Measurements from ENCODE around the gene MYO3B. TPM values are rescaled to one million over a fixed set of nuclear protein-coding genes. Genes with fewer than 3 reads are reported as not detected.

The MYO3B gene
- total RNA-seq, 1 experiment from 2014 or later = 0.50 TPM

DNA sequence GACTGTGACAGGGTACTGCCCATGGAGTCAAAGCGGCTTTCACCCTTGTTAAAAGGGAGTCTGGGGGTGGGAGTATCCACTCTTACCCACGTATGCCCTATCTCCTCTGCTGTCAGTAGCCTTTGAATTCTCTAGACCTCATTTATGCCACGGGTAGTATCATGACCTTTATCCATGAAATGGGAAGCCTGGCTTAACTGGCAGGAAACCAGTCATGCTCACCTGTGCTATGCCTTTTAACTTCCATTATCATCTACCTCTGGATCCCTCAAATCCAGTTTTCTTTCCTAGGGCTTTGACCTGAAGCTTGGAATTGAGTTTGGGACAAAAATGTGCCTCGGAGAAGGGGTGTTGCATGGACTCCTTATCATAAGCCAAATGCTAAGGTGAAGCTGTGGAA is 30.0 kb downstream of the MYO3B start:
- peaks cover 55% of the 10 kb centered on the region for H3K36me3 Mint-ChIP-seq
- ATAC-seq (no peak), DNase-seq (ENCODE audit: low spot score) (no peak)
- no peak overlapping the region for H3K4me3 Mint-ChIP-seq
- peaks cover 15% of the 10 kb centered on the region for H3K4me1 Mint-ChIP-seq
- TF ChIP-seq TEAD1 (CRISPR knock-in tag; IDR thresholded peaks at IDR 0.05) (no peak), TP53 (CRISPR knock-in tag; IDR thresholded peaks at IDR 0.05) (no peak), FOXP1 (CRISPR knock-in tag; IDR thresholded peaks at IDR 0.05; ENCODE audit: borderline replicate concordance) (no peak), ZNF138 (CRISPR knock-in tag; conservative IDR thresholded peaks at IDR 0.05) (no peak), GRHL2 (CRISPR knock-in tag; IDR thresholded peaks at IDR 0.05; ENCODE audit: insufficient replicate concordance, severe bottlenecking) (no peak), NR1H2 (CRISPR knock-in tag; IDR thresholded peaks at IDR 0.05) (no peak), ZNF416 (CRISPR knock-in tag; IDR thresholded peaks at IDR 0.05) (no peak), PRRX2 (CRISPR knock-in tag; IDR thresholded peaks at IDR 0.05) (no peak), GTF2I (CRISPR knock-in tag; conservative IDR thresholded peaks at IDR 0.05) (no peak), ZNF317 (CRISPR knock-in tag; IDR thresholded peaks at IDR 0.05; ENCODE audit: borderline replicate concordance, low read depth) (no peak), ZBTB21 (CRISPR knock-in tag; IDR thresholded peaks at IDR 0.05; ENCODE audit: borderline replicate concordance) (no peak), ETV6 (CRISPR knock-in tag; IDR thresholded peaks at IDR 0.05) (no peak)
- TF ChIP-seq, protein P1, sequence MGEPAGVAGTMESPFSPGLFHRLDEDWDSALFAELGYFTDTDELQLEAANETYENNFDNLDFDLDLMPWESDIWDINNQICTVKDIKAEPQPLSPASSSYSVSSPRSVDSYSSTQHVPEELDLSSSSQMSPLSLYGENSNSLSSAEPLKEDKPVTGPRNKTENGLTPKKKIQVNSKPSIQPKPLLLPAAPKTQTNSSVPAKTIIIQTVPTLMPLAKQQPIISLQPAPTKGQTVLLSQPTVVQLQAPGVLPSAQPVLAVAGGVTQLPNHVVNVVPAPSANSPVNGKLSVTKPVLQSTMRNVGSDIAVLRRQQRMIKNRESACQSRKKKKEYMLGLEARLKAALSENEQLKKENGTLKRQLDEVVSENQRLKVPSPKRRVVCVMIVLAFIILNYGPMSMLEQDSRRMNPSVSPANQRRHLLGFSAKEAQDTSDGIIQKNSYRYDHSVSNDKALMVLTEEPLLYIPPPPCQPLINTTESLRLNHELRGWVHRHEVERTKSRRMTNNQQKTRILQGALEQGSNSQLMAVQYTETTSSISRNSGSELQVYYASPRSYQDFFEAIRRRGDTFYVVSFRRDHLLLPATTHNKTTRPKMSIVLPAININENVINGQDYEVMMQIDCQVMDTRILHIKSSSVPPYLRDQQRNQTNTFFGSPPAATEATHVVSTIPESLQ (CRISPR knock-in tag; IDR thresholded peaks at IDR 0.05) = no peak
- TF ChIP-seq, protein P2, sequence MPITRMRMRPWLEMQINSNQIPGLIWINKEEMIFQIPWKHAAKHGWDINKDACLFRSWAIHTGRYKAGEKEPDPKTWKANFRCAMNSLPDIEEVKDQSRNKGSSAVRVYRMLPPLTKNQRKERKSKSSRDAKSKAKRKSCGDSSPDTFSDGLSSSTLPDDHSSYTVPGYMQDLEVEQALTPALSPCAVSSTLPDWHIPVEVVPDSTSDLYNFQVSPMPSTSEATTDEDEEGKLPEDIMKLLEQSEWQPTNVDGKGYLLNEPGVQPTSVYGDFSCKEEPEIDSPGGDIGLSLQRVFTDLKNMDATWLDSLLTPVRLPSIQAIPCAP (CRISPR knock-in tag; IDR thresholded peaks at IDR 0.05) = no peak
- TF ChIP-seq, protein P3, sequence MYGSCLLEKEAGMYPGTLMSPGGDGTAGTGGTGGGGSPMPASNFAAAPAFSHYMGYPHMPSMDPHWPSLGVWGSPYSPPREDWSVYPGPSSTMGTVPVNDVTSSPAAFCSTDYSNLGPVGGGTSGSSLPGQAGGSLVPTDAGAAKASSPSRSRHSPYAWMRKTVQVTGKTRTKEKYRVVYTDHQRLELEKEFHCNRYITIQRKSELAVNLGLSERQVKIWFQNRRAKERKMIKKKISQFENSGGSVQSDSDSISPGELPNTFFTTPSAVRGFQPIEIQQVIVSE (CRISPR knock-in tag; IDR thresholded peaks at IDR 0.05; ENCODE audit: borderline replicate concordance) = no peak
- TF ChIP-seq, protein P4, sequence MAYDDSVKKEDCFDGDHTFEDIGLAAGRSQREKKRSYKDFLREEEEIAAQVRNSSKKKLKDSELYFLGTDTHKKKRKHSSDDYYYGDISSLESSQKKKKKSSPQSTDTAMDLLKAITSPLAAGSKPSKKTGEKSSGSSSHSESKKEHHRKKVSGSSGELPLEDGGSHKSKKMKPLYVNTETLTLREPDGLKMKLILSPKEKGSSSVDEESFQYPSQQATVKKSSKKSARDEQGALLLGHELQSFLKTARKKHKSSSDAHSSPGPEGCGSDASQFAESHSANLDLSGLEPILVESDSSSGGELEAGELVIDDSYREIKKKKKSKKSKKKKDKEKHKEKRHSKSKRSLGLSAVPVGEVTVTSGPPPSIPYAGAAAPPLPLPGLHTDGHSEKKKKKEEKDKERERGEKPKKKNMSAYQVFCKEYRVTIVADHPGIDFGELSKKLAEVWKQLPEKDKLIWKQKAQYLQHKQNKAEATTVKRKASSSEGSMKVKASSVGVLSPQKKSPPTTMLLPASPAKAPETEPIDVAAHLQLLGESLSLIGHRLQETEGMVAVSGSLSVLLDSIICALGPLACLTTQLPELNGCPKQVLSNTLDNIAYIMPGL (CRISPR knock-in tag; IDR thresholded peaks at IDR 0.05) = no peak
- ChIA-PET POLR2A (no interaction called here), CTCF (no interaction called here)
- peaks cover 6% of the 10 kb centered on the region for H3K27me3 Mint-ChIP-seq (ENCODE audit: low read depth)
- peaks cover 49% of the 10 kb centered on the region for H3K9me3 Mint-ChIP-seq
- H3K27ac Mint-ChIP-seq = no peak overlapping the region

DNA sequence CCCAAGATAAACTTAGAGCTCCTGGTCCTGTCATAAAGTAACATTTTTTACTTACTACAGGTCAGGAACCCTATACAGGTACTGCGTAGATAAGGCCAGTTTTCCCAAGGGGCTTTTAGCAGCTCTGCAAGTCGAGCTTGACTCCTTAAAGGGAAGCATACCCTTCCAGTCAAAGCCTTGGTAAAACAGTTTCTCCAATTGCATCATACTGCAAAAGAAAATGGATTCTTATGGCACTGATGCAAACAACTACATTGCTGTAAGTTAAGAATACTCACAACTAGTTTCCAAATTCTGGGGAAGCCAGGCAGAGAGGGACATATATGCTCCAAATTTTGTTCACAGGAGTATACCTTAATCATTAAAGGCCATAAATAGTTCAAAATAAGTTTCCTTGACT is 31.0 kb downstream of the MYO3B start:
- Mint-ChIP-seq H3K4me1 (peaks cover 25% of the 10 kb centered on the region), H3K27ac (no peak overlapping the region), H3K9me3 (peaks cover 49% of the 10 kb centered on the region), H3K36me3 (peaks cover 55% of the 10 kb centered on the region), H3K4me3 (no peak overlapping the region), H3K27me3 (ENCODE audit: low read depth) (peaks cover 6% of the 10 kb centered on the region)
- ATAC-seq = no peak
- ChIA-PET CTCF (no interaction called here), POLR2A (no interaction called here)
- DNase-seq (ENCODE audit: low spot score) = no peak
- TF ChIP-seq, protein P5, sequence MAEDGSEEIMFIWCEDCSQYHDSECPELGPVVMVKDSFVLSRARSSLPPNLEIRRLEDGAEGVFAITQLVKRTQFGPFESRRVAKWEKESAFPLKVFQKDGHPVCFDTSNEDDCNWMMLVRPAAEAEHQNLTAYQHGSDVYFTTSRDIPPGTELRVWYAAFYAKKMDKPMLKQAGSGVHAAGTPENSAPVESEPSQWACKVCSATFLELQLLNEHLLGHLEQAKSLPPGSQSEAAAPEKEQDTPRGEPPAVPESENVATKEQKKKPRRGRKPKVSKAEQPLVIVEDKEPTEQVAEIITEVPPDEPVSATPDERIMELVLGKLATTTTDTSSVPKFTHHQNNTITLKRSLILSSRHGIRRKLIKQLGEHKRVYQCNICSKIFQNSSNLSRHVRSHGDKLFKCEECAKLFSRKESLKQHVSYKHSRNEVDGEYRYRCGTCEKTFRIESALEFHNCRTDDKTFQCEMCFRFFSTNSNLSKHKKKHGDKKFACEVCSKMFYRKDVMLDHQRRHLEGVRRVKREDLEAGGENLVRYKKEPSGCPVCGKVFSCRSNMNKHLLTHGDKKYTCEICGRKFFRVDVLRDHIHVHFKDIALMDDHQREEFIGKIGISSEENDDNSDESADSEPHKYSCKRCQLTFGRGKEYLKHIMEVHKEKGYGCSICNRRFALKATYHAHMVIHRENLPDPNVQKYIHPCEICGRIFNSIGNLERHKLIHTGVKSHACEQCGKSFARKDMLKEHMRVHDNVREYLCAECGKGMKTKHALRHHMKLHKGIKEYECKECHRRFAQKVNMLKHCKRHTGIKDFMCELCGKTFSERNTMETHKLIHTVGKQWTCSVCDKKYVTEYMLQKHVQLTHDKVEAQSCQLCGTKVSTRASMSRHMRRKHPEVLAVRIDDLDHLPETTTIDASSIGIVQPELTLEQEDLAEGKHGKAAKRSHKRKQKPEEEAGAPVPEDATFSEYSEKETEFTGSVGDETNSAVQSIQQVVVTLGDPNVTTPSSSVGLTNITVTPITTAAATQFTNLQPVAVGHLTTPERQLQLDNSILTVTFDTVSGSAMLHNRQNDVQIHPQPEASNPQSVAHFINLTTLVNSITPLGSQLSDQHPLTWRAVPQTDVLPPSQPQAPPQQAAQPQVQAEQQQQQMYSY (CRISPR knock-in tag; IDR thresholded peaks at IDR 0.05) = no peak
- TF ChIP-seq, protein P6, sequence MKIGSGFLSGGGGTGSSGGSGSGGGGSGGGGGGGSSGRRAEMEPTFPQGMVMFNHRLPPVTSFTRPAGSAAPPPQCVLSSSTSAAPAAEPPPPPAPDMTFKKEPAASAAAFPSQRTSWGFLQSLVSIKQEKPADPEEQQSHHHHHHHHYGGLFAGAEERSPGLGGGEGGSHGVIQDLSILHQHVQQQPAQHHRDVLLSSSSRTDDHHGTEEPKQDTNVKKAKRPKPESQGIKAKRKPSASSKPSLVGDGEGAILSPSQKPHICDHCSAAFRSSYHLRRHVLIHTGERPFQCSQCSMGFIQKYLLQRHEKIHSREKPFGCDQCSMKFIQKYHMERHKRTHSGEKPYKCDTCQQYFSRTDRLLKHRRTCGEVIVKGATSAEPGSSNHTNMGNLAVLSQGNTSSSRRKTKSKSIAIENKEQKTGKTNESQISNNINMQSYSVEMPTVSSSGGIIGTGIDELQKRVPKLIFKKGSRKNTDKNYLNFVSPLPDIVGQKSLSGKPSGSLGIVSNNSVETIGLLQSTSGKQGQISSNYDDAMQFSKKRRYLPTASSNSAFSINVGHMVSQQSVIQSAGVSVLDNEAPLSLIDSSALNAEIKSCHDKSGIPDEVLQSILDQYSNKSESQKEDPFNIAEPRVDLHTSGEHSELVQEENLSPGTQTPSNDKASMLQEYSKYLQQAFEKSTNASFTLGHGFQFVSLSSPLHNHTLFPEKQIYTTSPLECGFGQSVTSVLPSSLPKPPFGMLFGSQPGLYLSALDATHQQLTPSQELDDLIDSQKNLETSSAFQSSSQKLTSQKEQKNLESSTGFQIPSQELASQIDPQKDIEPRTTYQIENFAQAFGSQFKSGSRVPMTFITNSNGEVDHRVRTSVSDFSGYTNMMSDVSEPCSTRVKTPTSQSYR (CRISPR knock-in tag; IDR thresholded peaks at IDR 0.05) = no peak
- TF ChIP-seq FOXK1 (CRISPR knock-in tag; IDR thresholded peaks at IDR 0.05) (no peak), CBFB (CRISPR knock-in tag; IDR thresholded peaks at IDR 0.05; ENCODE audit: low read depth) (no peak), NFYB (CRISPR knock-in tag; conservative IDR thresholded peaks at IDR 0.05; ENCODE audit: low read depth) (no peak), CREM (CRISPR knock-in tag; IDR thresholded peaks at IDR 0.05) (no peak)
- TF ChIP-seq, protein P4 (CRISPR knock-in tag; IDR thresholded peaks at IDR 0.05) = no peak

All from WTC11 (cell line).